Measurements from ENCODE around the gene MINK1.

DNA sequence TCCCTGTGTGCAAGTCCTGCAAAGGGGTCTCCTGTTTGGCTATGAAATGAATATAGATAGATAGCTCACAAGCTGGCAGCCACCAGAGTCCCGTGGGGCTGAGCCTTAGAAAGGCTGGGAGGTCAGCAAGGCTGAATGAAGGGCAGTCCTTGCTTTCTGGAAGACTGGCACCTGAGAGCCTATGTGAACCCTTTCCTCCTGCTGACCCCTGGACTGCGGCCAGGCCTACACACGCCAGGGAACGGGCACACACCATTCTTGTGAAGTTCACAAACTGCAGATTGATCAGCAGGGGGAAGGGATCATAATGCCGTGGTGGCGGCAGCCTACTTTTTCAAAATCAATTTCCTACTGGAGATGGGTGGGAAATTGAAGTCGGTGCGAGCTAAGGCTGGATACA is 65.2 kb downstream of the MINK1 start:
- TF ChIP-seq SP1 (IDR thresholded peaks at IDR 0.05): no peak
- no peak for TF ChIP-seq CTBP1 (IDR thresholded peaks at IDR 0.05; ENCODE audit: borderline replicate concordance)
- TF ChIP-seq BHLHE40 (IDR thresholded peaks at IDR 0.05; ENCODE audit: borderline replicate concordance): no peak
- TF ChIP-seq ARNT (IDR thresholded peaks at IDR 0.05): no peak
- TF ChIP-seq, protein P1, sequence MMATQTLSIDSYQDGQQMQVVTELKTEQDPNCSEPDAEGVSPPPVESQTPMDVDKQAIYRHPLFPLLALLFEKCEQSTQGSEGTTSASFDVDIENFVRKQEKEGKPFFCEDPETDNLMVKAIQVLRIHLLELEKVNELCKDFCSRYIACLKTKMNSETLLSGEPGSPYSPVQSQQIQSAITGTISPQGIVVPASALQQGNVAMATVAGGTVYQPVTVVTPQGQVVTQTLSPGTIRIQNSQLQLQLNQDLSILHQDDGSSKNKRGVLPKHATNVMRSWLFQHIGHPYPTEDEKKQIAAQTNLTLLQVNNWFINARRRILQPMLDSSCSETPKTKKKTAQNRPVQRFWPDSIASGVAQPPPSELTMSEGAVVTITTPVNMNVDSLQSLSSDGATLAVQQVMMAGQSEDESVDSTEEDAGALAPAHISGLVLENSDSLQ (IDR thresholded peaks at IDR 0.05): no peak
- no peak for TF ChIP-seq FOXM1 (IDR thresholded peaks at IDR 0.05; ENCODE audit: borderline replicate concordance)
- TF ChIP-seq SUZ12 (IDR thresholded peaks at IDR 0.05): no peak
- TF ChIP-seq FOXK2 (IDR thresholded peaks at IDR 0.05): no peak
- no peak for TF ChIP-seq ZNF384 (IDR thresholded peaks at IDR 0.05)
- TF ChIP-seq FOXA1 (IDR thresholded peaks at IDR 0.05): no peak
- TF ChIP-seq L3MBTL2 (conservative IDR thresholded peaks at IDR 0.05): no peak
